ENCODE measurements around the gene FARP1.
"Not testable (repeated sequence)": the region's sequence is repeated elsewhere in the genome, so short reads cannot be mapped to it uniquely, and the experiment has no call there.

FARP1 gene

GRCh38 chr13:98349731-98350305, 206.9 kb downstream of the FARP1 start:
- Mint-ChIP-seq H3K9me3 (no peaks in the 10 kb centered on the region), H3K4me3 (no peak overlapping the region), H3K4me1 (no peaks in the 10 kb centered on the region), H3K36me3 (no peaks in the 10 kb centered on the region), H3K27ac (no peak overlapping the region)
- no peak for ATAC-seq
- DNase-seq (ENCODE audit: low spot score in 2 of 2) = no peak

DNA sequence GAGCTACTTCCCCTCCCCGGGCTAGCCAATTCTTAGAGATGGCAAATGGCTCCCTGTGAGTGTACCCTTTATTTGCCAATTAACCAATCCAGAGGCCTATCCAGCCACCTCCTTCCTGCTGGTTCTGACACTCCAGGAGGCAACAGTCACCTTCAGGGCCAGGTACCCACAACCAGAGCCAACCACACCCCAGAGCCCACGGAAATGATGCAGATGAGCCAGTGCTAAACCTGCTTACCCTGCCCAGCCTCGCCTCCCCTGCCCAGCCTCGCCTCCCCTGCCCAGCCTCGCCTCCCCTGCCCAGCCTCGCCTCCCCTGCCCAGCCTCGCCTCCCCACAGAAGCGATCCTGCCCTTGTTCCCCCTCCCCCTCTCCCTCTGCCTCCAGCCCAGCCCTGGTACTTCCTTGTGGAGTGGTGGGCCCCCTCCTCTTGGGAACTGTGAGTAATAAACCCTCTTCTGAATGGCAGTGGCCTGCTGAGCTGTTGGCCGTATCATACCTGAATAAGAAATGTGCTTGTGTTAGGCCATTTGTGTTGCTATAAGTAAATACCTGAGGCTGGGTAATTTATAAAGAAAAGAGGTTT, 207.9 kb downstream of the FARP1 start:
- no peaks in the 10 kb centered on the region for H3K9me3 Mint-ChIP-seq
- DNase-seq (ENCODE audit: low spot score in 2 of 2) (no peak), ATAC-seq (no peak)

GRCh38 chr13:98351636-98352035, 208.7 kb downstream of the FARP1 start:
- no peaks in the 10 kb centered on the region for H3K4me1 Mint-ChIP-seq
- H3K36me3 Mint-ChIP-seq = no peaks in the 10 kb centered on the region
- no peak overlapping the region for H3K27ac Mint-ChIP-seq
- no peak for ATAC-seq
- no peak for DNase-seq (ENCODE audit: low spot score in 2 of 2)
- no peaks in the 10 kb centered on the region for H3K9me3 Mint-ChIP-seq
- no peak overlapping the region for H3K4me3 Mint-ChIP-seq

More for the DNA sequence above, 207.9 kb downstream of the FARP1 start:
- H3K27ac Mint-ChIP-seq = no peak overlapping the region
- H3K4me1 Mint-ChIP-seq = no peaks in the 10 kb centered on the region
- H3K36me3 Mint-ChIP-seq = no peaks in the 10 kb centered on the region
- H3K4me3 Mint-ChIP-seq = no peak overlapping the region

DNA sequence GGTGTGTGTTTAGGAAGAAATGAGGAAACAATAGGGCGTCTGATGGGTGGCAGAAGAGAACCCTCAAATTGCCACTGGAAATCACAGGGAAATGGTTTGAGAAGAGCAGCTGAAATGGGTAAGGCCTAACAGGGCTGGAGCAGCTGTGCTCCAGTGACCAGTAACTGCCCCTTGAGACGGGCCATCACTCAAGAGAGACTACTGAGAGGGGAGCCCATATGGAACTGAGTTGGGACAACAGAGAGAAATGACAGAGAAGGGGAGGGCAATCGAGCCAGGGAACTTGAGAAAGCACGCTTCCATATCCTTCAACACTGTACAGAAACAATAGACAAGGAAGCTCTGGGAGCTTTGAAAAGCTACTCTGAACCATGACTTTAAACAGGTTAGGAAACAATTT, 209.3 kb downstream of the FARP1 start:
- H3K4me1 Mint-ChIP-seq = no peaks in the 10 kb centered on the region
- H3K27ac Mint-ChIP-seq = no peak overlapping the region
- no peak overlapping the region for H3K4me3 Mint-ChIP-seq
- H3K36me3 Mint-ChIP-seq = no peaks in the 10 kb centered on the region
- ATAC-seq (no peak), DNase-seq (ENCODE audit: low spot score in 2 of 2) (no peak)
- H3K9me3 Mint-ChIP-seq = no peaks in the 10 kb centered on the region

GRCh38 chr13:98353750-98354149, 210.9 kb downstream of the FARP1 start:
- no peaks in the 10 kb centered on the region for H3K4me1 Mint-ChIP-seq
- no peak overlapping the region for H3K27ac Mint-ChIP-seq
- no peak overlapping the region for H3K4me3 Mint-ChIP-seq
- no peaks in the 10 kb centered on the region for H3K9me3 Mint-ChIP-seq
- H3K36me3 Mint-ChIP-seq = no peaks in the 10 kb centered on the region
- no peak for ATAC-seq
- DNase-seq (ENCODE audit: low spot score in 2 of 2) = no peak

DNA sequence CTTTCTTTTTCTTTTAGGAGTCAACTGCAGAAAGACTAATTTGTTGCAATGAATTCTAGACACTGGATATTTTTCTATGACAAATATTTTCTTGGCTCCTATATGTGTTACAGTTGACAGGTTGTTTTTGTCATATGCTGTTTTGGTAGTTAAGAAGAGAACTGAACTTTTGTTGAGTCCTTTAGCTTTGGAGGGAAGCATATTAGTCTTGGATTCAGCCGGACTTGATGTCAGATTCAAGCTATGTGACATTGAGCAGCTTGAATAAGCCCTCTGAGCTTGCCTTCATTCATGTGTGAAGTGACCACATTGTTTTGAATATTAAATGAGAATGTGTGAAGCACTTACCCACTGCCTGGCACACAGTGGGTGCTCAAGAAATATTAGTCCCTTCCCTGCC, 216.0 kb downstream of the FARP1 start:
- H3K36me3 Mint-ChIP-seq = no peaks in the 10 kb centered on the region
- no peaks in the 10 kb centered on the region for H3K9me3 Mint-ChIP-seq
- DNase-seq (ENCODE audit: low spot score in 2 of 2) (no peak), ATAC-seq (no peak)
- H3K4me1 Mint-ChIP-seq = no peaks in the 10 kb centered on the region
- no peak overlapping the region for H3K27ac Mint-ChIP-seq
- no peak overlapping the region for H3K4me3 Mint-ChIP-seq

GRCh38 chr13:98360545-98360944, 217.7 kb downstream of the FARP1 start:
- no peaks in the 10 kb centered on the region for H3K4me1 Mint-ChIP-seq
- DNase-seq (ENCODE audit: low spot score in 2 of 2) = no peak
- ATAC-seq = no peak
- H3K36me3 Mint-ChIP-seq = no peaks in the 10 kb centered on the region
- no peak overlapping the region for H3K27ac Mint-ChIP-seq
- no peak overlapping the region for H3K4me3 Mint-ChIP-seq
- H3K9me3 Mint-ChIP-seq = no peaks in the 10 kb centered on the region

GRCh38 chr13:98363326-98363725, 220.4 kb downstream of the FARP1 start:
- ATAC-seq = no peak
- Mint-ChIP-seq H3K4me3 (no peak overlapping the region), H3K4me1 (no peaks in the 10 kb centered on the region)

DNA sequence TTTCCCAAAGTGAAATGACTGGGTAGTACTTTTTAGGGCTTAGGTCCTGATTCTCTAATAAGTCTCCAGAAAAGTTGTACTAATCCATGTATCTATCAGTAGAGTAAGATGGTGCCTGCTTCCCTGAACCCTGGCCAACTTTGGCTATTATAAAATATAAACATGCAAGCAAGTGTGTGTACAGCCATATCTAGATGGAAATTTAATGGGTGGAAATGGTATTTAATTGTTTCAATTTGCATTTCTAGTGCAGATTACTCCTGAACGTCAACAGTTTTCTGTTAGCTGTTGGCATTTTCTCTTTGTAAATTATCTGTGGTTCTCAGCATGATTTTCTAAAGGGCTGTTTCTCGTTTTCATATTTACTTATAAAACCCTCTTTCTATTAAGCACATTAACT, 221.3 kb downstream of the FARP1 start:
- no peaks in the 10 kb centered on the region for H3K36me3 Mint-ChIP-seq
- H3K9me3 Mint-ChIP-seq = no peaks in the 10 kb centered on the region
- no peak overlapping the region for H3K4me3 Mint-ChIP-seq
- H3K27ac Mint-ChIP-seq = no peak overlapping the region
- no peaks in the 10 kb centered on the region for H3K4me1 Mint-ChIP-seq
- ATAC-seq (no peak), DNase-seq (ENCODE audit: low spot score in 2 of 2) (no peak)

More at GRCh38 chr13:98363326-98363725, 220.4 kb downstream of the FARP1 start:
- H3K36me3 Mint-ChIP-seq = no peaks in the 10 kb centered on the region
- no peak overlapping the region for H3K27ac Mint-ChIP-seq
- no peaks in the 10 kb centered on the region for H3K9me3 Mint-ChIP-seq
- DNase-seq (ENCODE audit: low spot score in 2 of 2) = no peak

DNA sequence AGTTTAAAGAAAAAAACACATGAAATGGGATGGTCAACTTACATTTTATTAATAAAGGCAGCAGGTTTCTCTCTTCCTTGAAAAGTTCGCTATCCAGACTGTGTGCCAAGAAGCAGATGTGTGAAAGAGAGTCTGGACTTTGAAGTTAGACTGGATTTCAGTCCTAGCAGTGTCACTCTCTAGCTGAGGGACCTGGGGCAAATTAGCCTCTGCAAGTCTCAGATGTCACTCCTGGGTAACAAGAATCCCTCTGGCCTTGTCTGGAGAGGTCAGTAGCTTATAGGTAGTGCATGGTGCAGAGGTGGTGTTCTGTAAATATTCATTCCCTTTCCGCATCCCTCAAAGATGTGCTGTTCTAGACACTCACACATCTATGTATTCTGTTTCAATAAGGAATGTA, 221.8 kb downstream of the FARP1 start:
- peaks cover under 1% of the 10 kb centered on the region for H3K9me3 Mint-ChIP-seq
- no peaks in the 10 kb centered on the region for H3K4me1 Mint-ChIP-seq
- no peak overlapping the region for H3K4me3 Mint-ChIP-seq
- DNase-seq (ENCODE audit: low spot score in 2 of 2) = no peak
- no peak overlapping the region for H3K27ac Mint-ChIP-seq
- H3K36me3 Mint-ChIP-seq = no peaks in the 10 kb centered on the region
- ATAC-seq = no peak

- DNase-seq (ENCODE audit: low spot score in 2 of 2) = no peak
- Mint-ChIP-seq H3K9me3 (peaks cover 5% of the 10 kb centered on the region), H3K36me3 (no peaks in the 10 kb centered on the region), H3K4me1 (no peaks in the 10 kb centered on the region), H3K27ac (no peak overlapping the region), H3K4me3 (no peak overlapping the region)
- no peak for ATAC-seq
Measured at GRCh38 chr13:98365302-98365701, 222.4 kb downstream of the FARP1 start.

DNA sequence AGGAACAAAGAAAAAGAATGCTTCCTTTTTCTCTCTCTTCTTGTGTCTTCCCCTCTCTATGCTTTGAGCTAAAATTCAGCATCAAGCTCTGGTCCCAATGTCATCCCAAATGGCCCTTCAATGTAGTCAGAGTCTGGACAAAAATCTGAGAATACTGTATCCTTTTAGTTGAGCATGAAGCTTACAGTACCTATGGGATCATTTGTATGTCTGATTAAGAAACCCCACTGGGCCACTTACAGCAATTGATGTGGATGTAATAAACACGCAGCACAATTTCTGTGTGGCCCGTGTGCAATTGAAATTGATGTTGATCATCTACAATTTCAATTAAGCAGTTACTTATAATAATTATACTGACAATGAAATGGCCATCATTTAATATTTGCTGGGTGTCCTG, 223.1 kb downstream of the FARP1 start:
- DNase-seq (ENCODE audit: low spot score in 2 of 2) = no peak
- peaks cover 5% of the 10 kb centered on the region for H3K9me3 Mint-ChIP-seq
- ATAC-seq = no peak
- no peak overlapping the region for H3K27ac Mint-ChIP-seq
- H3K4me3 Mint-ChIP-seq = no peak overlapping the region
- H3K36me3 Mint-ChIP-seq = no peaks in the 10 kb centered on the region
- no peaks in the 10 kb centered on the region for H3K4me1 Mint-ChIP-seq

DNA sequence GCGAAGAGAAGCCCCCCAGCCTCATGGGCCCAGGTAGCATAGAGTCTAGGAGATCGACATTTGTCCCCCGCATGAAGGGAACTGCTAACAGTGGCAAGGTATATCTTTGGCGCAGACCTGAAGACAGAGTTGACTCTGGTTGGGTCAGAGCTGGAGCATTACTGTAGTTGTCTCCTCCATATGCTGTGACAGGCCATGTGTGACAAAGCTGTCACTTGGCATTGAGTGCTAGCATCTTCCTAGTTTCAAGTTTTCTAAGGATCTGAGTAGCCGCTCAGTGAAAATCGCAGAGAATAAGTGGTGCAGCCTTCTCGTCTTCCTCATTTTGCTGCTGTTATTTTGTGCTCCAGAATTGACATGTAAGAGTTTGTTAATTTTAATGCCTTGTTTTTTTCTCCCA, 223.5 kb downstream of the FARP1 start:
- DNase-seq (ENCODE audit: low spot score in 2 of 2) (no peak), ATAC-seq (no peak)
- Mint-ChIP-seq H3K9me3 (peaks cover 5% of the 10 kb centered on the region), H3K27ac (no peak overlapping the region), H3K4me1 (no peaks in the 10 kb centered on the region), H3K4me3 (no peak overlapping the region), H3K36me3 (no peaks in the 10 kb centered on the region)

DNA sequence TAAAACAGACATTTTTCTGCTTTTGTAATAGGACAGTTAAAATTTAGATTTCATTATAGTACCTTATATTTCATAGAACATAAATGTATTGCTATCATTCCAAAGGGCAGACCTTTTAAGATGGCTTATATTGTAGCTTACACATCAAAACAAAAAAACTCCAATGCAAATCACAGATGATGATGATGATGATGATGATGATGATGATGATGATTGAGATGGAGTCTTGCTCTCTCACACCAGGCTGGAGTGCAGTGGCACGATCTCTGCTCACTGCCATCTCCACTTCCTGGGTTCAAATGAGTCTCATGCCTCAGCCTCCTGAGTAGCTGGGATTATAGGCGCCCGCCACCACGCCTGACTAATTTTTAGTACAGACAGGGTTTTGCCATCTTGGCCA, 224.1 kb downstream of the FARP1 start:
- no peak overlapping the region for H3K27ac Mint-ChIP-seq
- no peak for DNase-seq (ENCODE audit: low spot score in 2 of 2)
- H3K36me3 Mint-ChIP-seq = no peaks in the 10 kb centered on the region
- H3K4me3 Mint-ChIP-seq = no peak overlapping the region
- H3K4me1 Mint-ChIP-seq = no peaks in the 10 kb centered on the region
- ATAC-seq = no peak
- peaks cover 5% of the 10 kb centered on the region for H3K9me3 Mint-ChIP-seq

DNA sequence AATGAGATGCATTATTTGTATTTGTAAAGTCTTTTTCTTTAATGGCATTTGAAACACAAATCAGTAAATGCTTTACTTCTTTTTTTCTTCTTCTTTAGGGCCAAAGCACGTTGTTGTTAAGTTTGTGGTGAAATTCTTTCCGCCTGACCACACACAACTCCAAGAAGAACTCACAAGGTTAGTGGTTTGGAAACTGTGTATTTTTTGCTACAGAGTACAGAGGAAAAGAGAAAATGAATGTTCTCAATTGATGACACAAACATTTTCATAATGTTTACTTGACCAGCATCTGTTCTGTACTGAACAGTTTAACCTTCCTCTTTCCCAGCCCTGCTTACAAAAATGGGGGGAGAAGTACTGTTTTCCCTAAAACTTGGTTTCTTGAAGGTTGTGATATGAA, 225.1 kb downstream of the FARP1 start:
- ATAC-seq (no peak), DNase-seq (ENCODE audit: low spot score in 2 of 2) (no peak)
- Mint-ChIP-seq H3K9me3 (peaks cover 5% of the 10 kb centered on the region), H3K4me3 (no peak overlapping the region), H3K27ac (no peak overlapping the region), H3K4me1 (no peaks in the 10 kb centered on the region), H3K36me3 (no peaks in the 10 kb centered on the region)

DNA sequence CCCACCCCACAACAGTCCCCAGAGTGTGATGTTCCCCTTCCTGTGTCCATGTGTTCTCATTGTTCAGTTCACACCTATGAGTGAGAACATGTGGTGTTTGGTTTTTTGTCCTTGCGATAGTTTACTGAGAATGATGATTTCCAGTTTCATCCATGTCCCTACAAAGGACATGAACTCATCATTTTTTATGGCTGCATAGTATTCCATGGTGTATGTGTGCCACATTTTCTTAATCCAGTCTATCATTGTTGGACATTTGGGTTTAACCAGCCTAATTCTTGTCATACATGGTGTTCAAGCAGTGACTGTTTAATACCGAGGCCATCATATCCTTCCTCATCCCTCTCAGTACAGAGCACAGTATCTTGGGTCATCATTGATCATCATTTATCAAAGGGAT, 226.6 kb downstream of the FARP1 start:
- DNase-seq (ENCODE audit: low spot score in 2 of 2); H3K4me3 Mint-ChIP-seq; H3K36me3 Mint-ChIP-seq; H3K4me1 Mint-ChIP-seq; H3K27ac Mint-ChIP-seq; H3K9me3 Mint-ChIP-seq; ATAC-seq: not testable (repeated sequence)

GRCh38 chr13:98370261-98370660, 227.4 kb downstream of the FARP1 start:
- no peak overlapping the region for H3K4me3 Mint-ChIP-seq
- no peak for DNase-seq (ENCODE audit: low spot score in 2 of 2)
- no peak overlapping the region for H3K27ac Mint-ChIP-seq
- no peaks in the 10 kb centered on the region for H3K36me3 Mint-ChIP-seq
- no peak for ATAC-seq
- H3K4me1 Mint-ChIP-seq = no peaks in the 10 kb centered on the region
- peaks cover 9% of the 10 kb centered on the region for H3K9me3 Mint-ChIP-seq

All from stimulated activated effector memory CD8-positive, alpha-beta T cell treated with anti-CD3 and anti-CD28 coated beads, Interleukin-12 subunit alpha, Interleukin-12 subunit beta, amount 100 ng/mL, for 72 hours (primary cell).